Limb (tissue), 2 donors: ENCODE measurements around the gene NRDC.
"Not testable (repeated sequence)": the region's sequence is repeated elsewhere in the genome, so short reads cannot be mapped to it uniquely, and the experiment has no call there.

Experiments
- DNase-seq, 2 donors: peaks; one replicate each; pipeline ENCODE4 v3.0.0-alpha.2; 2016; ENCODE audit errors: extremely low spot score in 2 of 2

Gene NRDC

GRCh38 chr1:51878616-51879336 is at the start of gene NRDC:
Gene NRDC, minus strand, starts transcription at chr1:51878727. Its CDS starts 112 bp downstream, at chr1:51878615.
- DNase-seq, result peak; percentile 99 to 100

- no peak for DNase-seq
Observed at GRCh38 chr1:51927029-51927428, 48.5 kb upstream of the NRDC start.

- no peak for DNase-seq
Observed at GRCh38 chr1:51926171-51926812, 47.8 kb upstream of the NRDC start.

GRCh38 chr1:51924455-51924854 is 45.9 kb upstream of the NRDC start:
- no peak for DNase-seq

GRCh38 chr1:51922040-51922439 is 43.5 kb upstream of the NRDC start:
- DNase-seq, result no peak

- DNase-seq, result no peak
Observed at GRCh38 chr1:51920130-51920529, 41.6 kb upstream of the NRDC start.

- no peak for DNase-seq
Observed at GRCh38 chr1:51919684-51920083, 41.2 kb upstream of the NRDC start.

- DNase-seq, result no peak
Observed at GRCh38 chr1:51916587-51917405, 38.3 kb upstream of the NRDC start.

GRCh38 chr1:51915951-51916350 is 37.4 kb upstream of the NRDC start:
- DNase-seq, result no peak

GRCh38 chr1:51912881-51913280 is 34.4 kb upstream of the NRDC start:
- no peak for DNase-seq

- DNase-seq, result no peak
Observed at GRCh38 chr1:51910221-51911000, 31.9 kb upstream of the NRDC start.

- no peak for DNase-seq
Observed at GRCh38 chr1:51908499-51908898, 30.0 kb upstream of the NRDC start.

- DNase-seq, result no peak
Observed at GRCh38 chr1:51907079-51907702, 28.7 kb upstream of the NRDC start.

- no peak for DNase-seq
Observed at GRCh38 chr1:51906306-51907078, 28.0 kb upstream of the NRDC start.

GRCh38 chr1:51902456-51902855 is 23.9 kb upstream of the NRDC start:
- no peak for DNase-seq

- no peak for DNase-seq
Observed at GRCh38 chr1:51901151-51901550, 22.6 kb upstream of the NRDC start.

- no peak for DNase-seq
Observed at GRCh38 chr1:51899022-51899421, 20.5 kb upstream of the NRDC start.

GRCh38 chr1:51898090-51898734 is 19.7 kb upstream of the NRDC start:
- no peak for DNase-seq

GRCh38 chr1:51897699-51898031 is 19.1 kb upstream of the NRDC start:
- no peak for DNase-seq

GRCh38 chr1:51894748-51895147 is 16.2 kb upstream of the NRDC start:
- DNase-seq, result not testable (repeated sequence)
